GM12872 (cell line): ENCODE data around the gene SUGCT.

ENCODE experiments used
- CTCF ChIP-seq: IDR thresholded peaks from 3 replicates; pipeline ENCODE4 v1.5.1; 2011; ENCODE audit warnings: low read depth, mild to moderate bottlenecking, low read length, moderate library complexity; ENCODE audit not compliant: insufficient read depth

Gene SUGCT

DNA sequence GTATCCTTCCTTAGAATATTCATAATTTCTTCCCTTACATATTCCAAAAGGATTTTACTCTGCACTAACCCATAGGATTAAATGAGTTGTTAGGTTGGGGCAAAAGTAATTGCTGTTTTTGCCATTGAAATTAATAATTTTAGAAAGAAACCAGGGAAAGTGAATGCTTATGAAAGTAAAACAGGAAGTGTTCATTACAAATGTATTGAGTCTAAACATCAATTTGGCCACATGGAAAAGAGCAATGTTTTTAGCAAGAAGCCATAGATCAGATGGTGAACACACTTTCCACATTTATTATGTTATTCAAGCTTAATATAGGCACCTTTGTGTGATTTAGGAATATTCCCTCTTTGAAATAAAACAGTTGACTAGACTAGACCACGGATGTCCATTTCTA lies 102.9 kb downstream of the SUGCT start:
- TF ChIP-seq CTCF, result no peak

- TF ChIP-seq CTCF, result no peak
Measured at GRCh38 chr7:40239755-40240303, 105.0 kb downstream of the SUGCT start.

DNA sequence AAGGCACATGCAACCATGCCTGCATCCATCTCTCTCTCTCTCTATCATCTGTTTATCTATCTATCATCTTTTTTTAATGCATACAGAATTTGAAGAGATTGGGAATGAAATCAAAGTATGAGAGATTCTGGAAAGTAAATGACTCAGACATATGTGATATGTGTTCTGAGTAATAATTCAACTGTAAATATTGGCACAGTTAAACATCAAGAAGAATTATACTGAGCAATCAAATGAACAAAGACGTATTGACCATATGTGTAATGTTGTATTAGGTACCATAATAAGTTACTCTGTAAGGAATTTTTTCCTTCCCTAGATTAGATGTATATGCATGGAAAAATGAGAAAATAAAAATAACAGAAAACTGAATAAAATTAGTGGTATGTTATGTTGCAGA lies 108.3 kb downstream of the SUGCT start:
- TF ChIP-seq CTCF, result no peak

DNA sequence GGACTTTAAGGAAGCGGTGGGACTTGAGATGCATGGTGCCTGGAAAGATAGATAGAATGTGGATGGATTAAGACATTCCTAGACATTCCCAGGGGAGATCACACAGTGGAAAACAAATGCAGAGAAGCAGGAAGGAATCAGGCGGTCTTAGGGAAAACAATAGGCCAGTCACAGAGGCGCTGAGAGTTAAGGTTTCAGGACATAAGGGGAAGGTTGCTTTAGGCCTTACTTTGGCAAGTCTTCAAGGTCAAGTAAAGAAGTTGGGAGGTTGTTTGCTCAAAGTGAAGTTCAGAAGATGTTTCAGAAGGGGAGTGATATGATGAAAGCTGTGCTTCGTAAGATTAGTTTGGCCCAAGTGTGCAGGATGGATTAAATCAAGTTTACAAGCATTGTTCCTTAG lies 109.4 kb downstream of the SUGCT start:
- TF ChIP-seq CTCF, result no peak

DNA sequence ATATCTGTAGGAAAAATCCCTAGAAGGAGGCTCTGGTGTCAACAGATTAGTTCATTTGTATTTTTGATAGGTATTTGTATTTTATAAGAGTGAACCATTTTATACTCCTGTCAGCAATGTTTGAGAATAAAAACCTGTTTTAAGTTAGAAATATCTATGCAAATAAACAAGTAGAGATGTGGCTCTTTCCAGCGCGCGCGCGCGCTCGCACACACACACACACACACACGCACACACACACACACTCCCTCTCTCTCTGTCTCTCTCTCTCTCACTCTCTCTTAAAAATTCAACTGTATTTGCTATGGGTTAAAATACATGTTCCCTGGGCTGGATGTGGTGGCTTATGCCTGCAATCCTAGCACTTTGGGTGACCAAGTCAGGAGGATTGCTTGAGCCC lies 113.9 kb downstream of the SUGCT start:
- no peak for TF ChIP-seq CTCF

DNA sequence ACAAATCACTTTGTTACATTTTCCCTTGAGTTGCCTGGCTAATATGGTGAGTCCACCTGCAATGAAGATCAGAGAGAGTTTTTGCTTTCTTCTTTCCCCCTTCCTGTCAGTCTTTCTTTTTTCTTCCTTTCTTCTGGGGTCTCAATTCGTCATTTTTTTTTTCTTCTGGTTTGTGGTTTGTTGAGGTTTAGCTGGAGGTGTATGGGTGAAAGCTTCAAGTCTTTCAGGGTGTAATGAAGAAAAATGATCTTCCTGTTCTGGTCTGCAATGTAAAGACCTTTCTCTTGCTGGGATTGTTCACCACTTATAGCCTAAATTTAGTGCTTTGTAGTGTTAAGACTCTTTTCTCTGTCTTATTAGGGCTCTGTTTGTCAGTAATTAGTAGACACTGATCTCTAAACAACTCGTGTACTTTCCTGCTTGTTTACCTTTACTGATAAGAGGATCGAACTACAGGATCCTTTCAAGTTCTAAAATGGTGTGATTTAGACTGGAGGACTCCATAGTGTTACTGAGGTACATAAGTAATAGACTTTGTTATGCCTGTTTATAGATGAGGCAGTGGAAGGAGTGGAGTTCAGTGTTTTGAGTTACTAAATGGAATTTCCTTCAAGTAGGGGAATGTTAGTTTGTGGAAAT lies 129.1 kb downstream of the SUGCT start:
- TF ChIP-seq CTCF, result no peak

DNA sequence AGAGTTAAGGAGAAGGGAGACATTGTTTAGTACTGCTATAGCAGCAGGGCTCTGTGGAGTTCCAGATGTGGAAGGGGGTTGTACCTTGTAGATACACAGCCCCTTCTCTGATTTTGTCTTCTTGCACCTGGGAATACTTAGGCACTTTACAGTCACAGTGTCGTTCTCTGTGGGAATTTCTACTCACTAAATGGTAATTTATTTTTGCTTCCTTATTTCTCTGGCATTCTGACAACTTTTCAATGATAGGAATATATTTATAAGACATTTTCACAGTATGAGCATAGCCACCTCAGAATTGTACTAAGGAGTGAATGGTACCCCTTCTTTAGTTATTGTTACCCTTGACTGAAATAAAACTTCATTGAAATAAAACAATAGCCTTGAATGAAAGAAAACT lies 132.8 kb downstream of the SUGCT start:
- no peak for TF ChIP-seq CTCF
